ENCODE data around the gene DGKD.
A peak's percentile ranks its signal among the peaks of the same experiment; 100 is the strongest.

The DGKD gene

DNA sequence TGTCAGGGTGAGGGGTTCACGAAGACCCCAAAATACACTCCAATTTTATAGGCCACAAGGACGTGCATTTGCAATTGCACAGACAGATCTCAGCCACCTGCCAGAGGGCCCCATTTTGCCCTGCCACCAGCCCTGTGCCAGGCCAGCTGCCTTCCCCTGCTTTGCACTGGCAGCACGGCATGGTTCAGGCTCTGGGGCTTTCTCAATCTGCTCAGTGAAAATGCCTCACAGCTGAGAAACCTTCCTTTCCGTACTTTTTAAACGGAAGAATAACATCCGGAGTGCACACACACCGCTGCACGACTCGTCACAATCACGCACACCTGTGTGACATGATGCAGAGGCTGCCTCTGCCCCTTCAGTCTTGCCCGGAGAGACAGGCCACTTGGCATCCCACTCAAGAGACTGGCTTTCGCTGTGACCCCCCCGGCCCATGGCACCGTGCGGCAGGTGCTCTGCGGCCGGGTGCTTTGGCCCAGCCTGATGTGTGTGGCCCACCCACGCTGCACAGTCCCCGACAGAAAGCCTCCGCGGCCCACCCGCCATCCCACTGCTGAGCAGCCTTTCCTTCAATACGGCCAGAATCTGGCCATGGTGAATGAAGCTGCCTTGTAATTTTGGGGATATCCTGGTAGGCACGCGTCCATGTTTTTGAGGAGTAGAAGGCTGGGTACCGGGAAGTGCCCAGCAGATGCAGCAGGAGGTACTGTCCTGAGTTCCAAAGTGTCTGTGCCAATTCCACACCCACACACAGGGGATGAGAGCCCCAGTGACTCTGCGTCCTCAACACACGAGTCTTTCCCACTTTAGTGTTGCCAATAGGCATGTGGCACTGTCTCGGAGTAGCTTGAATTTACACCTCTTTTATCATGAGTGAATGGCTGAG is 123.5 kb downstream of the DGKD start:
- no peak for DNase-seq (ENCODE audit: low read depth)

- no peak for DNase-seq (ENCODE audit: low read depth)
Measured at GRCh38 chr2:233479616-233480489, 125.6 kb downstream of the DGKD start.

- DNase-seq (ENCODE audit: low read depth) = no peak
Measured at GRCh38 chr2:233480490-233481202, 126.4 kb downstream of the DGKD start.

GRCh38 chr2:233481368-233482142 is 127.3 kb downstream of the DGKD start:
- peak; percentile 48 for DNase-seq (ENCODE audit: low read depth)

DNA sequence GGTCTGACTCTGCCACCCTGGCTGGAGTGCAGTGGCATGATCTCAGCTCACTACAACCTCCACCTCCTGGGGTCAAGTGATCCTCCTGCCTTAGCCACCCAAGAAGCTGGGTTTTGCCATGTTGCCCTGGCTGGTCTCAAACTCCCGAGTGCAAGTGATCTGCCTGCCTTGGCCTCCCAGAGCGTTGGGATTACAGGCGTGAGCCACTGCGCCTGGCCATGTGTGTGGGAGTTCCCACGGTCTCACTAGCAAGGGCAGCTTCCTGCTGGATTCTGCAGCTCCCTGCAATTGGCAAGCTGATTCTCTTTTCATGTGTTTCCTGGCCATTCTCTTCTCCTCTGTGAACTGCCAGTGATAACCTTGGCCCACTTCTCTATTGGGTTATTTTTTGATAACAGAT is 128.3 kb downstream of the DGKD start:
- DNase-seq (ENCODE audit: low read depth) = no peak

DNA sequence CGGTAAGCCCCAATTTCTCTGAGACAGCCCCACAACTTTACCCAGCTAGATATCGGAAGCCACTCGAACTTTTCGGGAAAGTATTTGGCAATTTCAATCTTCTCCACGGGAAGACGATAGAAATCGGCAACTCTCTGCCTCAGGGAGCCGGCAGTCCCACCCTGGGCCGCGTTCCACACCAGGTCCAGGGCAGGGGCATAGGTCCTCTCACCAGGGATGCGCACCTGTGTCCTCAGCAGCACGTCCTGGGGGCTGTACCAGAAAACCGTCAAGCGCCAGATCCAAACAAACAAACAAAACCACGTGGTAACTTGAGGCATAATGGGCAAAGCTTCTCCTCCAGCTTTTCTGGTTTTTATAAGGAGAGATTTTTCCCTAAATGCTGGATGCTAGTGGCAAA is 131.4 kb downstream of the DGKD start:
- no peak for DNase-seq (ENCODE audit: low read depth)

DNA sequence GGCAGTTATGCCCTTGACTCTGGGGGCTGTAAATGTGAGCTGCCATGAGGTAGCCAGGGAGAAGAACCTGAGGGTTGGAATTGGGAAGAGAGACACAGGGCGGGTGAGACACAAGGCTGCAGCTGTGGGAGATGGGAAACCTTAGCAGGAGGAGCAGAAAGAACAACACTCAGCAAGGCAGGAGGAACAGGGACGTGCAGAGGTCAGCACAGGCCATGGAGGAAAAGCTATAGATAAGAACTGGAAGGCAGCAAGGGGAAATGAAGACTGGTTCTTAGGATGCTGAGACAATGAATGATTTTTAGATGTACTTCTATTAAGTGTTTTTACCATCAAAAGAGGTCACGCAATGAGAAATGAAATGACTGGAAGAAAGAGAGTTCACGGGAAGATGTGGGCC is 132.1 kb downstream of the DGKD start:
- DNase-seq (ENCODE audit: low read depth) = no peak

- peak; percentile 79 for DNase-seq (ENCODE audit: low read depth)
Measured at GRCh38 chr2:233486778-233487552, 132.7 kb downstream of the DGKD start.

DNA sequence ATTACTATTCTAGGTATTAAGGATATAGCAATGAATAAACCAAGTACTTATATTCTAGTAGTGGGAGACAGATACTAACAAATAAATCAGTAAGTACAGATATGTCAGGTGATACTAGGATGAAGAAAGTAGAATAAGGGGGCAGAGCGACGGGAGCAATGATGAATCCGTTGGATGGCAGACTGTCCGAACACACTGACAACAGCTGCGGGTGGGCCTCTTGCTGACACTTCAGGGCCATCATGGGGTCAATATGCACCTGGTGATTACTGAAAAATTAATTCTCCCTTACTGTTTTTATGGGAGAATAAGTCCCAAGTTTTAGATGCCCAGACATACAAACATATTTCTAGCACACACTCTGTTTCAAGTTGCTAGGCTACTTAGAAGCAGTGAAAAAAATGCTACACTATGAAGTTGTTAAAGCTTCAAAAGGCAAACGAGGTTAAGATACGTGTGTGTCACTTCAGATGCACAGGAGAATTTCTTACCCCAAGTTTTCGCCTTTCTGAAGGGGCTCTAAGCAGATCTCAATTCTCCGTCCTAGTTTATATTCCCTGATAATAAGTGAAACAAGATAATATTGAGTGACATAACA is 133.6 kb downstream of the DGKD start:
- DNase-seq (ENCODE audit: low read depth) = no peak

- DNase-seq (ENCODE audit: low read depth) = no peak
Measured at GRCh38 chr2:233489143-233489542, 134.8 kb downstream of the DGKD start.

- DNase-seq (ENCODE audit: low read depth) = peak; percentile 72
Measured at GRCh38 chr2:233489666-233490065, 135.4 kb downstream of the DGKD start.

DNA sequence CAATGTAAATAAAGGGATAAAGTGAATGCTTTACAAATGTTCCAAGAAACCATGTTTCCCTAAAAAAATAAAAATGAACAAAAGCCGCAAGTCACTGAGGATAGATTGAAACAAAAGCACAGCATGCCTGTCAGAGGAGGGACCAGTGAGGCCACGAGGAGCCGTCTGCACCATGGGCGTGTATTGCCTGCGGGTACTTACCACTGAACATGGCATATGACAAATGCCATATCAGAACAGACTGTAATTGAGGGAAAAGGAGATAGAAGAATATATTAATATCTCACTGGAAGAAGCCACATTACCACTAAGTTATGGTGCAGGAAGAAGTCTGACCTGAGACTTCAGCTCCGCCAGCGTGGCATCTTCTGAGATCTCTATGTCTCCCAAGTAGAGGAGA is 136.5 kb downstream of the DGKD start:
- DNase-seq (ENCODE audit: low read depth) = no peak

GRCh38 chr2:233491326-233491725 is 137.0 kb downstream of the DGKD start:
- no peak for DNase-seq (ENCODE audit: low read depth)

DNA sequence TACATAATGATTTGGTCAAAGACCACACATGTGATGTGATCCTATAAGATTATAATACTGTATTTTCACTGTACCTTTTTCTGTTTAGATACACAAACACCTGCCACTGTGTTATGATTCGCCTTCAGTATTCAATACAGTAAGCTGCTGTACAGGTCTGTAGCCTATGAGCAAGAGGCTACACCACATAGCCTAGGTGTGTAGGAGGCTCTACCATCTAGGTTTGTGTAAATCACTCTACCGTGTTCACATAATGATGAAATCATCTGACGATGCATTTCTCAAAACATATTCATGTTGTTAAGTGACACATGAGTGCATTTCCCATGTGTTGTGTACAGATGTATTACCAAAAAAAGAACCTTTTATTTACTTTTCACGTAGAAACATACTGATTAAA is 137.8 kb downstream of the DGKD start:
- no peak for DNase-seq (ENCODE audit: low read depth)

GRCh38 chr2:233492751-233493150 is 138.5 kb downstream of the DGKD start:
- no peak for DNase-seq (ENCODE audit: low read depth)

DNA sequence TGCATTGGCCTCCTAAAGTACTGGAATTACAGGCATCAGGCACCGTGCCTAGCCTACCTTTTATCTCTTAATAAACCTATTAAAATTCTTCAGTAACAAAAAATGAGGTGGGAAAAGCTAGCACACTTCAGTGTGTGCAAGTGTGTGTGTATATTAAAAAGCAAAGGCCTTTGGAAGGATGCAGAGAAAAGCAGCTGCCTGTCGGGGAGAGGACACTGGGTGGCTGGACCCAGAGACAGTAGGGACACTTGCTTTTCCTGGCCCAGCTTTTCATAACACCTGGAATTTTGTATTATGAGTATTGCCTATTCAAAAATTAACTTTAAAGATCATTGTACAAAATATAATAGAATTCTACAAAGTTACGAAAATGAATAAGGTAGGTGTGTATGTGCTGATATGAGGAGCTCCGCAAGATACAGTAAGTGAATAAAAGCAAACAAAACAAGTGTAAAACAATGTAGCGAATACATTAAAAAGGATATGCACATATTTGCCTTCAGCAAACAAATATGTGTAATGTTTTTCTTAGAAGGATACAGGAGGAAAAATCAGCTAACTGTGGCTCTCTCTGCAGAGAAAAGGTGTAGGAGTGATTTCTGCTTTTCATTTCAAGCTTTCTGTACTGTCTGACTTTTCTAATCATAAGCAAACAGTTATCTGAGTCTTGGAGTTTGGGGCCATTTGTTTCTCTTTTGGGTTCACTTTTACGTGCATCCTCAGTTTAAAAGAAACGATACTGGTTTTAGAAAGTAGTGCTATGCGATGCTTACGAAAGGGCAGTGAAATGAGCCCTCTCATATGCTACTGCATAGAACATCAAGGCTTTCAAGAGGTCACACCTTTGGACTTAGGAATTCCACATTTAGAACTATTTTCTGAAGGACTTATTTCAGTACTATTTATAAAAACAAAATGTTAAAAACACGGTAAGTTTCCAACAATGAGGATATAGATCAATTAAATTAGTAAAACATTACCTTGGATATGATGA is 141.5 kb downstream of the DGKD start:
- DNase-seq (ENCODE audit: low read depth) = no peak

- DNase-seq (ENCODE audit: low read depth) = no peak
Measured at GRCh38 chr2:233497692-233498091, 143.4 kb downstream of the DGKD start.

DNA sequence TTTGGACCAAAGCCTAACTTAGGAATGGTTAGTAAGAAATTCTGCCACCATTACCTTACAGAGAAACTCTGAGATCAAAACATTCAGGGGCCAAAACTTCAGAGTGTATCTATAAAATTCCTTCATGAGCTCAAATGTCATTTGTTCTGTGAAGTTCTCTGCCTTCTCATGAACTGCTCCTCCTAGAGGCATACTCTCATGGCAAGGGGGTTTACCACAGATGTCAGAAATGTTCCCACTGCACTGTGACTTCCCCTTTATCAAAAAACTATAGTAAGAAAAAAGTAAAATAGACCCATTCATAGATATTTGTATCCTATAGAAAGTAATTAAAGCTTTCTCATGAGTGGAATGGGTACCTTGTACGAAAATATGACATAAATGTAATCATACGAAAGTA is 143.8 kb downstream of the DGKD start:
- no peak for DNase-seq (ENCODE audit: low read depth)

GRCh38 chr2:233499928-233500327 is 145.6 kb downstream of the DGKD start:
- no peak for DNase-seq (ENCODE audit: low read depth)

Measured in amniotic epithelial cell (primary cell).